Left forelimb (tissue), 1 donor: ENCODE data around the gene NPPB.
"Not testable (repeated sequence)": the region's sequence is repeated elsewhere in the genome, so short reads cannot be mapped to it uniquely, and the experiment has no call there.

Experiments used
- DNase-seq: peaks from one replicate; pipeline ENCODE4 v3.0.0-alpha.2; 2018; ENCODE audit warnings: low spot score

The NPPB gene

GRCh38 chr1:11858613-11858967 is at the start of gene NPPB:
Gene NPPB (minus strand): TSS chr1:11858945. CDS start chr1:11858833, 112 bp downstream.
- DNase-seq, result no peak

- peak; percentile 77 for DNase-seq
These were observed 49.4 kb upstream of the NPPB start for GRCh38 chr1:11908095-11908675.

GRCh38 chr1:11907275-11908094 is 48.7 kb upstream of the NPPB start:
- DNase-seq, result peak; percentile 94

- no peak for DNase-seq
These were observed 48.1 kb upstream of the NPPB start for GRCh38 chr1:11906870-11907269.

- no peak for DNase-seq
These were observed 46.2 kb upstream of the NPPB start for GRCh38 chr1:11904978-11905377.

GRCh38 chr1:11904156-11904555 is 45.4 kb upstream of the NPPB start:
- DNase-seq, result not testable (repeated sequence)

- no peak for DNase-seq
These were observed 44.5 kb upstream of the NPPB start for GRCh38 chr1:11903210-11903609.

- not testable (repeated sequence) for DNase-seq
These were observed 42.7 kb upstream of the NPPB start for GRCh38 chr1:11901446-11901845.

- no peak for DNase-seq
These were observed 40.2 kb upstream of the NPPB start for GRCh38 chr1:11898831-11899467.

GRCh38 chr1:11898086-11898785 is 39.5 kb upstream of the NPPB start:
- DNase-seq, result no peak

GRCh38 chr1:11894501-11894900 is 35.8 kb upstream of the NPPB start:
- DNase-seq, result not testable (repeated sequence)

GRCh38 chr1:11893907-11894251 is 35.1 kb upstream of the NPPB start:
- DNase-seq, result no peak

GRCh38 chr1:11891433-11892186 is 32.9 kb upstream of the NPPB start:
- DNase-seq, result no peak

GRCh38 chr1:11888877-11889208 is 30.1 kb upstream of the NPPB start:
- no peak for DNase-seq

- DNase-seq, result no peak
These were observed 29.6 kb upstream of the NPPB start for GRCh38 chr1:11888206-11888876.

- no peak for DNase-seq
These were observed 28.9 kb upstream of the NPPB start for GRCh38 chr1:11887666-11888007.

- DNase-seq, result no peak
These were observed 28.4 kb upstream of the NPPB start for GRCh38 chr1:11886986-11887665.

GRCh38 chr1:11885916-11886315 is 27.2 kb upstream of the NPPB start:
- DNase-seq, result no peak

- no peak for DNase-seq
These were observed 24.2 kb upstream of the NPPB start for GRCh38 chr1:11882814-11883538.

- DNase-seq, result no peak
These were observed 23.1 kb upstream of the NPPB start for GRCh38 chr1:11881749-11882441.
